ENCODE results near the gene ARHGAP11A.
A peak's percentile ranks its signal among the peaks of the same experiment; 100 is the strongest.

Gene ARHGAP11A

GRCh38 chr15:32659340-32660155 is 44.2 kb downstream of the ARHGAP11A start:
- H3K27ac ChIP-seq = no peak overlapping the region

DNA sequence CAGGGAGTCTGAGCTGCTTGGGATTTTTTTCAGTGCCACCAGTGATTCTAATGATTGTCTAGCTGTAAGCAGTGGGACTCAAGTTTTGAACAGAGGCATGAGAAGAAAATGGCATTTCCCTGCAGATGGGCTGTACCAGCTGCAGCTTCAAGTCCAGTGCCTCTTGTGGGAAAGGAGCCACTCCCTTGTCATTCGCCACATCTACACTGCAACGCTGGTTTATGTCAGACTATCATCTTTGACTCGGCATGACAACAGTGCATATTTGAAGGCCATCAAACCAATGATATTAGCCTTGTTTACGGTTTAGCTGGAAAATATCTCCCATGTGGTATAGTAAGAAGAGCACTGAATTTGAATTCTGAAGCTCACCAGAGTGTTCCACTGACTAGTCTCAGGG is 48.4 kb downstream of the ARHGAP11A start:
- no peak for TF ChIP-seq ZFX (IDR thresholded peaks at IDR 0.05; ENCODE audit: borderline replicate concordance)
- TF ChIP-seq, protein P1, sequence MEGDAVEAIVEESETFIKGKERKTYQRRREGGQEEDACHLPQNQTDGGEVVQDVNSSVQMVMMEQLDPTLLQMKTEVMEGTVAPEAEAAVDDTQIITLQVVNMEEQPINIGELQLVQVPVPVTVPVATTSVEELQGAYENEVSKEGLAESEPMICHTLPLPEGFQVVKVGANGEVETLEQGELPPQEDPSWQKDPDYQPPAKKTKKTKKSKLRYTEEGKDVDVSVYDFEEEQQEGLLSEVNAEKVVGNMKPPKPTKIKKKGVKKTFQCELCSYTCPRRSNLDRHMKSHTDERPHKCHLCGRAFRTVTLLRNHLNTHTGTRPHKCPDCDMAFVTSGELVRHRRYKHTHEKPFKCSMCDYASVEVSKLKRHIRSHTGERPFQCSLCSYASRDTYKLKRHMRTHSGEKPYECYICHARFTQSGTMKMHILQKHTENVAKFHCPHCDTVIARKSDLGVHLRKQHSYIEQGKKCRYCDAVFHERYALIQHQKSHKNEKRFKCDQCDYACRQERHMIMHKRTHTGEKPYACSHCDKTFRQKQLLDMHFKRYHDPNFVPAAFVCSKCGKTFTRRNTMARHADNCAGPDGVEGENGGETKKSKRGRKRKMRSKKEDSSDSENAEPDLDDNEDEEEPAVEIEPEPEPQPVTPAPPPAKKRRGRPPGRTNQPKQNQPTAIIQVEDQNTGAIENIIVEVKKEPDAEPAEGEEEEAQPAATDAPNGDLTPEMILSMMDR (IDR thresholded peaks at IDR 0.05) = no peak
- H3K27ac ChIP-seq = no peak overlapping the region

More at GRCh38 chr15:32659340-32660155, 44.2 kb downstream of the ARHGAP11A start:
- TF ChIP-seq, protein P1 (IDR thresholded peaks at IDR 0.05) = 0 out of 2 replicates have a peak, but pooled peaks have one; percentile 20
- TF ChIP-seq ZFX (IDR thresholded peaks at IDR 0.05; ENCODE audit: borderline replicate concordance) = no peak

- TF ChIP-seq ZFX (IDR thresholded peaks at IDR 0.05; ENCODE audit: borderline replicate concordance) = no peak
- TF ChIP-seq, protein P1 (IDR thresholded peaks at IDR 0.05) = no peak
- H3K27ac ChIP-seq = no peak overlapping the region
Measured at GRCh38 chr15:32664796-32665195, 49.5 kb downstream of the ARHGAP11A start.

GRCh38 chr15:32667321-32667720 is 52.0 kb downstream of the ARHGAP11A start:
- H3K27ac ChIP-seq = no peak overlapping the region
- TF ChIP-seq, protein P1 (IDR thresholded peaks at IDR 0.05) = no peak
- TF ChIP-seq ZFX (IDR thresholded peaks at IDR 0.05; ENCODE audit: borderline replicate concordance) = no peak

DNA sequence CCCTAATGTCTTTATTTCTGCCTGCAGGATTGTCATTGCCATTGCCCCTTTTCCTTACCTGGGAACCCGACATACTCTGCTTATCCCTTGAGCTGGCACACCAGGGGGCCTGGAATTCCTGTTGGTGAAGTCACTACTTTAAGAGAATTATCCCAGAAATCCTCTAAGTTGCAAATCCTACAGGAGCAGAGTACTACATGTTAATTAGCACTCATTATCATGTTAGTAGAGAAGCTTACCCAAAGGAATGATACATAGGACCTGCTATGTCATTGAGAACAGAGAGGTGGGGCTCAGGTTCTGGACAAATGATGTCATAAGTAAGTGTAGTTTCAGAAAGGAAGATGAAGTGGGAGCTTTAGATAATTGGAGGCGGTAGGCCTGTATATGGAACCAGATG is 53.6 kb downstream of the ARHGAP11A start:
- no peak overlapping the region for H3K27ac ChIP-seq
- TF ChIP-seq, protein P1 (IDR thresholded peaks at IDR 0.05) = no peak
- TF ChIP-seq ZFX (IDR thresholded peaks at IDR 0.05; ENCODE audit: borderline replicate concordance) = no peak

- TF ChIP-seq, protein P1 (IDR thresholded peaks at IDR 0.05) = no peak
- no peak overlapping the region for H3K27ac ChIP-seq
Measured at GRCh38 chr15:32669896-32670611, 54.8 kb downstream of the ARHGAP11A start.

- no peak overlapping the region for H3K27ac ChIP-seq
- TF ChIP-seq, protein P1 (IDR thresholded peaks at IDR 0.05) = no peak
- no peak for TF ChIP-seq ZFX (IDR thresholded peaks at IDR 0.05; ENCODE audit: borderline replicate concordance)
Measured at GRCh38 chr15:32670623-32671022, 55.3 kb downstream of the ARHGAP11A start.
